GM21529 (cell line): ENCODE results near the gene GFER.
"Not testable (repeated sequence)": the region's sequence is repeated elsewhere in the genome, so short reads cannot be mapped to it uniquely, and the experiment has no call there.

Experiments
- ATAC-seq: cut with Tn5 transposase; IDR thresholded peaks from one replicate; pipeline ENCODE4 v1.9.1; 2021; ENCODE audit not compliant: unreplicated experiment

Gene GFER

GRCh38 chr16:2025878-2026460, 42.0 kb downstream of the GFER start:
- no peak for ATAC-seq

- no peak for ATAC-seq
Observed at GRCh38 chr16:2026461-2027023, 42.5 kb downstream of the GFER start, which contains the start of gene NHERF2. NHERF2 (plus strand) TSS chr16:2026902; CDS start chr16:2027006, 104 bp downstream.

- no peak for ATAC-seq
Observed at GRCh38 chr16:2027024-2028010, 43.3 kb downstream of the GFER start.

GRCh38 chr16:2028146-2028545, 44.2 kb downstream of the GFER start:
- no peak for ATAC-seq

GRCh38 chr16:2028620-2029220, 44.7 kb downstream of the GFER start:
- no peak for ATAC-seq

- ATAC-seq, result no peak
Observed at GRCh38 chr16:2029350-2029749, 45.4 kb downstream of the GFER start.

- ATAC-seq, result no peak
Observed at GRCh38 chr16:2030036-2030435, 46.0 kb downstream of the GFER start.

GRCh38 chr16:2031081-2031577, 47.1 kb downstream of the GFER start:
- ATAC-seq, result no peak

- ATAC-seq, result no peak
Observed at GRCh38 chr16:2032285-2033056, 48.5 kb downstream of the GFER start.

GRCh38 chr16:2033057-2033908, 49.3 kb downstream of the GFER start:
- ATAC-seq, result no peak

GRCh38 chr16:2033909-2034695, 50.1 kb downstream of the GFER start:
- not testable (repeated sequence) for ATAC-seq

GRCh38 chr16:2034696-2035430, 50.9 kb downstream of the GFER start:
- ATAC-seq, result no peak

- ATAC-seq, result no peak
Observed at GRCh38 chr16:2035431-2036199, 51.6 kb downstream of the GFER start.

GRCh38 chr16:2036200-2036966, 52.4 kb downstream of the GFER start:
- no peak for ATAC-seq

GRCh38 chr16:2037115-2037514, 53.1 kb downstream of the GFER start:
- ATAC-seq, result no peak
